C4-2B (cell line): ENCODE results near the gene GBGT1.

Experiments used
- ZFX ChIP-seq: fragments of 450-650 bp; IDR thresholded peaks from 2 replicates; pipeline ENCODE4 v1.6.1; 2017
- TF ChIP-seq, protein P1 (sequence below): fragments of 450-650 bp; conservative IDR thresholded peaks from 2 replicates; pipeline ENCODE4 v1.5.1; 2017; ENCODE audit warnings: mild to moderate bottlenecking

DNA sequence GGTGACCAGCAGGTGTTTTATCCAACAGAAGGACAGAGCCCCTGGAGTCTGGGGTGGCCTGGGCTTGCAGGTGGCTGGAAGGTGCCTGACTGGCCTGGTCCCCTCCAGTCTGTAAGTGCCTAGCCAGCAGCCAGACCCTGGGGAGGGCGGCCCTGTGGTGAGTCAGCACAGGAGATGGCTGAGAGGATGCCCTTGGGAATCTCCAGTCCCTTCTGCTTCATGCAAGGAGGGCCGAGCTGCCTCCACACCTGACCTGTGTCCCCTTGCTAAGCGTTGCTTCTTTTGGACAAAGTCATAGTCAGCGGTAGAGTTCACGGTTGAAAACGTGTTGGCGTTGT, 25.1 kb upstream of the GBGT1 start:
- TF ChIP-seq, protein P1, sequence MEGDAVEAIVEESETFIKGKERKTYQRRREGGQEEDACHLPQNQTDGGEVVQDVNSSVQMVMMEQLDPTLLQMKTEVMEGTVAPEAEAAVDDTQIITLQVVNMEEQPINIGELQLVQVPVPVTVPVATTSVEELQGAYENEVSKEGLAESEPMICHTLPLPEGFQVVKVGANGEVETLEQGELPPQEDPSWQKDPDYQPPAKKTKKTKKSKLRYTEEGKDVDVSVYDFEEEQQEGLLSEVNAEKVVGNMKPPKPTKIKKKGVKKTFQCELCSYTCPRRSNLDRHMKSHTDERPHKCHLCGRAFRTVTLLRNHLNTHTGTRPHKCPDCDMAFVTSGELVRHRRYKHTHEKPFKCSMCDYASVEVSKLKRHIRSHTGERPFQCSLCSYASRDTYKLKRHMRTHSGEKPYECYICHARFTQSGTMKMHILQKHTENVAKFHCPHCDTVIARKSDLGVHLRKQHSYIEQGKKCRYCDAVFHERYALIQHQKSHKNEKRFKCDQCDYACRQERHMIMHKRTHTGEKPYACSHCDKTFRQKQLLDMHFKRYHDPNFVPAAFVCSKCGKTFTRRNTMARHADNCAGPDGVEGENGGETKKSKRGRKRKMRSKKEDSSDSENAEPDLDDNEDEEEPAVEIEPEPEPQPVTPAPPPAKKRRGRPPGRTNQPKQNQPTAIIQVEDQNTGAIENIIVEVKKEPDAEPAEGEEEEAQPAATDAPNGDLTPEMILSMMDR: no peak
- no peak for TF ChIP-seq ZFX
